ENCODE results near the gene APCDD1.

DNA sequence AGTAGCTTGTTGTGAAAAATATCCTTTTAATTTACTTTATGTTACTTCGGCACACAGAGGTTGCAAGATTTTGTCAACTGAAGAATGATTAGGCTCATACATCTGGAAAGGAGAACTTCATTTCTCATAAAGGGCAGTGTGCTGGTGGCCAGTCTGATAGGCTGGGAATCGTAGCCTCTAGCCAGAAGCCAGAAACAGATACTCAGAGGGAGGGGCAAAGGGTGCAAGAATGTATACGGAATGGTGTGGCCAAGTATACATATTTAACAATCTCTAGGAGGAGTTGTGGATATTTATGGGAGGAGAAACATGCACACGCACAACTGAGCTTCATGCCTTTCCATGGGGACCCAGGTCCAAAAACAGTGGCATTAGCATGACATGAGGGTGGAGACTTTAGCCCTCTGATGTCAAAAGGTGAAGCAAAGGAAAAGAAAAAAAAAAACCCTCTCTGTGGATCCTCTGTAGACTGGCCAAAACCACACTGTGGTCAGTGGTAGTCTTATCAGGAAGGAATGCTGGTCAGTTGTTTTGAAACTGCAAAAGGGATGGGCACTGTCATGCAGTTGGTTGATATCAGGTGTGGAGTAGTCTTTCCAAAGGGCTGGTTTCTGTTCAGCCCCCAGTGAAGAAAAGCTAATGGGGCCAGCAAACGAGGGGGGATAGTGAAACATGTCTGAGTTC is 34.9 kb upstream of the APCDD1 start:
- TF ChIP-seq POLR2AphosphoS5 (IDR thresholded peaks at IDR 0.05; ENCODE audit: low read depth, low read length): no peak
- TF ChIP-seq, protein P1, sequence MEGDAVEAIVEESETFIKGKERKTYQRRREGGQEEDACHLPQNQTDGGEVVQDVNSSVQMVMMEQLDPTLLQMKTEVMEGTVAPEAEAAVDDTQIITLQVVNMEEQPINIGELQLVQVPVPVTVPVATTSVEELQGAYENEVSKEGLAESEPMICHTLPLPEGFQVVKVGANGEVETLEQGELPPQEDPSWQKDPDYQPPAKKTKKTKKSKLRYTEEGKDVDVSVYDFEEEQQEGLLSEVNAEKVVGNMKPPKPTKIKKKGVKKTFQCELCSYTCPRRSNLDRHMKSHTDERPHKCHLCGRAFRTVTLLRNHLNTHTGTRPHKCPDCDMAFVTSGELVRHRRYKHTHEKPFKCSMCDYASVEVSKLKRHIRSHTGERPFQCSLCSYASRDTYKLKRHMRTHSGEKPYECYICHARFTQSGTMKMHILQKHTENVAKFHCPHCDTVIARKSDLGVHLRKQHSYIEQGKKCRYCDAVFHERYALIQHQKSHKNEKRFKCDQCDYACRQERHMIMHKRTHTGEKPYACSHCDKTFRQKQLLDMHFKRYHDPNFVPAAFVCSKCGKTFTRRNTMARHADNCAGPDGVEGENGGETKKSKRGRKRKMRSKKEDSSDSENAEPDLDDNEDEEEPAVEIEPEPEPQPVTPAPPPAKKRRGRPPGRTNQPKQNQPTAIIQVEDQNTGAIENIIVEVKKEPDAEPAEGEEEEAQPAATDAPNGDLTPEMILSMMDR (IDR thresholded peaks at IDR 0.05; ENCODE audit: control extremely low read depth in 1 of 3, insufficient read depth in 1 of 3, low read depth in 1 of 3, low read length in 3 of 3): no peak
- TF ChIP-seq, protein P2, sequence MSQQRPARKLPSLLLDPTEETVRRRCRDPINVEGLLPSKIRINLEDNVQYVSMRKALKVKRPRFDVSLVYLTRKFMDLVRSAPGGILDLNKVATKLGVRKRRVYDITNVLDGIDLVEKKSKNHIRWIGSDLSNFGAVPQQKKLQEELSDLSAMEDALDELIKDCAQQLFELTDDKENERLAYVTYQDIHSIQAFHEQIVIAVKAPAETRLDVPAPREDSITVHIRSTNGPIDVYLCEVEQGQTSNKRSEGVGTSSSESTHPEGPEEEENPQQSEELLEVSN (IDR thresholded peaks at IDR 0.05): no peak
- no peak for TF ChIP-seq TAF1 (IDR thresholded peaks at IDR 0.05; ENCODE audit: low read depth, low read length)
- no peak for TF ChIP-seq EGR1 (IDR thresholded peaks at IDR 0.05; ENCODE audit: borderline replicate concordance, low read depth, low read length)

Measured in H1 (cell line).